MCF 10A (cell line): ENCODE results near the gene PIGS. TPM values are rescaled to one million over a fixed set of nuclear protein-coding genes. Genes with fewer than 3 reads are reported as not detected.

Source experiments
- BruUV-seq: library from RNA; stranded (reverse); fragments of 400-500 nt; replicated peaks from 2 replicates; lab custom pipeline; 2021; lab: Mats Ljungman, UMichigan
- CTCF ChIA-PET: fragments of 300-600 bp; sonication (Branson Sonifier 250); formaldehyde crosslinking; extraction: SDS; loops from one replicate; lab custom pipeline; 2021; ENCODE audit warnings: antibody characterized with exemption, inconsistent platforms; lab: Yijun Ruan, JAX
- POLR2A ChIA-PET: fragments of 300-600, 350-650 bp; sonication (Branson Sonifier 250); formaldehyde crosslinking; extraction: SDS; loops from one replicate; lab custom pipeline; 2020; ENCODE audit warnings: antibody characterized with exemption, inconsistent platforms; lab: Yijun Ruan, JAX
- DNase-seq: peaks from one replicate; pipeline ENCODE4 v3.0.0-alpha.2; 2018; ENCODE audit not compliant: unreplicated experiment
- H3K27ac Mint-ChIP-seq: one replicate; pipeline ENCODE4 v1.8.0; 2022; ENCODE audit warnings: mild to moderate bottlenecking, low read depth, mixed read lengths; ENCODE audit not compliant: unreplicated experiment
- H3K27me3 Mint-ChIP-seq: one replicate; pipeline ENCODE4 v1.8.0; 2022; ENCODE audit warnings: mixed read lengths; ENCODE audit not compliant: insufficient read depth, unreplicated experiment
- H3K36me3 Mint-ChIP-seq: one replicate; pipeline ENCODE4 v1.8.0; 2022; ENCODE audit warnings: mild to moderate bottlenecking, moderate library complexity, mixed read lengths; ENCODE audit not compliant: insufficient read depth, unreplicated experiment
- H3K4me1 Mint-ChIP-seq: one replicate; pipeline ENCODE4 v1.8.0; 2022; ENCODE audit warnings: mixed read lengths; ENCODE audit not compliant: insufficient read depth, unreplicated experiment
- H3K4me3 Mint-ChIP-seq: one replicate; pipeline ENCODE4 v1.8.0; 2022; ENCODE audit warnings: mild to moderate bottlenecking, moderate library complexity, mixed read lengths; ENCODE audit not compliant: unreplicated experiment
- H3K9me3 Mint-ChIP-seq: one replicate; pipeline ENCODE4 v1.8.0; 2022; ENCODE audit warnings: mixed read lengths; ENCODE audit not compliant: unreplicated experiment
- CTCF ChIP-seq: fragments of 200-600 bp; IDR thresholded peaks from one replicate; pipeline ENCODE4 v1.8.0; 2022; ENCODE audit warnings: antibody characterized with exemption, mild to moderate bottlenecking; ENCODE audit not compliant: unreplicated experiment
- intact Hi-C: fragments of 100-400 bp; cut with micrococcal nuclease; formaldehyde crosslinking; loops from 2 replicates; pipeline ENCODE4 v1.14.1; 2022
- total RNA-seq: library from RNA; stranded (reverse); gene quantifications from 2 replicates; pipeline ENCODE4 v1.2.3, GENCODE V29; 2022

Gene PIGS
- total RNA-seq, 1 experiment from 2014 or later: 50.5 TPM

- DNase-seq: no peak
- Mint-ChIP-seq H3K9me3 (no peaks in the 10 kb centered on the region), H3K36me3 (peaks cover 6% of the 10 kb centered on the region), H3K27me3 (no peaks in the 10 kb centered on the region), H3K4me1 (peaks cover 11% of the 10 kb centered on the region), H3K4me3 (no peak overlapping the region), H3K27ac (no peak overlapping the region)
- BruUV-seq: no TSS peak
- intact Hi-C loops: loop anchor here (10.0 kb wide), 1 partner anchor 211 kb away; the partner anchor contains the start of genes IFT20 and TNFAIP1
- POLR2A ChIA-PET: no interaction called here
- no peak for TF ChIP-seq CTCF
- CTCF ChIA-PET: interaction anchor here (0.5 to 0.6 kb wide), 2 partner anchors 50 to 66 kb away, joined by 3 to 4 read pairs; no protein-coding TSS in a partner anchor
Observed at GRCh38 chr17:28545787-28546415, 25.4 kb downstream of the PIGS start.

- peak overlapping the region; percentile 16 for H3K27ac Mint-ChIP-seq
- ChIA-PET CTCF (interaction anchor here (0.6 kb wide), 1 partner anchor 1277 kb away, joined by 3 read pairs; no protein-coding TSS in a partner anchor), POLR2A (interaction anchor here (1.1 kb wide), 1 partner anchor 53 kb away, joined by 3 read pairs; no protein-coding TSS in a partner anchor)
- intact Hi-C loops: loop anchor here (10.0 kb wide), 1 partner anchor 210 kb away; the partner anchor contains the start of genes IFT20 and TNFAIP1
- peaks cover 6% of the 10 kb centered on the region for H3K36me3 Mint-ChIP-seq
- H3K4me1 Mint-ChIP-seq: peaks cover 11% of the 10 kb centered on the region
- DNase-seq: no peak
- no TSS peak for BruUV-seq
- H3K27me3 Mint-ChIP-seq: no peaks in the 10 kb centered on the region
- H3K4me3 Mint-ChIP-seq: no peak overlapping the region
- no peak for TF ChIP-seq CTCF
- H3K9me3 Mint-ChIP-seq: no peaks in the 10 kb centered on the region
Observed at GRCh38 chr17:28545141-28545503, 26.2 kb downstream of the PIGS start.

- Mint-ChIP-seq H3K4me1 (peaks cover 11% of the 10 kb centered on the region), H3K27ac (peak overlapping the region; percentile 16), H3K4me3 (no peak overlapping the region), H3K27me3 (no peaks in the 10 kb centered on the region), H3K36me3 (peaks cover 6% of the 10 kb centered on the region), H3K9me3 (no peaks in the 10 kb centered on the region)
- ChIA-PET POLR2A (interaction anchor here (0.7 to 1.1 kb wide), 2 partner anchors 10 to 52 kb away, joined by 3 read pairs; no protein-coding TSS in a partner anchor), CTCF (interaction anchor here (0.6 to 2.6 kb wide), 2 partner anchors 50 to 1277 kb away, joined by 3 to 13 read pairs; no protein-coding TSS in a partner anchor)
- TF ChIP-seq CTCF: no peak
- no TSS peak for BruUV-seq
- intact Hi-C loops: loop anchor here (5.0 to 10.0 kb wide), 2 partner anchors 210 to 312 kb away; partner anchors contain the start of genes IFT20 and TNFAIP1
- no peak for DNase-seq
Observed at GRCh38 chr17:28544402-28545140, 26.8 kb downstream of the PIGS start.
